ENCODE measurements around the gene TSR1. TPM values are rescaled to one million over a fixed set of nuclear protein-coding genes. Genes with fewer than 3 reads are reported as not detected.

TSR1 gene
- total and polyA plus RNA-seq, 2 donors (not counting 1 experiment from before 2014, with no cell fraction given): 13.7 to 42.4 TPM

DNA sequence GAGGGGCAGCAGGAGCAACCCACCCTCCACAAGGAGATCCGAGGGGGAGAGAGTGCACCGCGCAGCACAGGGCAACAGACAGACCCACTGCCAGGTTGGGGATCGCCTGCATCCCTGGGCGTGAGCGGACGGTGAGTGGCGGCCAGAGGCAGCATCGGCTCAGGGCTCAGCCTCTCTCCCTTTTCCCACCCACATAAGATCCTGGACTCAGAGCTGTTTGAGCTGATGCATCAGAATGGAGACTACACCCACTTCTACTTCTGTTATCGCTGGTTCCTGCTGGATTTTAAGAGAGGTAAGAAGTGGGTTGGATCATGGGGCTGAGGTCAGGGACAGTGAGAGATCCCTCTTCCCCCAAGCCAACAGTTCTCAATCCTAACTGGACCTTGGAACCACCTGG is 41.4 kb upstream of the TSR1 start:
- no peak overlapping the region for H3K4me3 ChIP-seq (replicated peaks in 1 of 4; ENCODE audit: control extremely low read depth in 1 of 4, insufficient read depth in 1 of 4, low read depth in 3 of 4, low read length in 4 of 4)
- peaks cover 19% of the 10 kb centered on the region for H3K36me3 ChIP-seq (ENCODE audit: control insufficient read depth, insufficient read depth, low read length)
- TF ChIP-seq EZH2 (IDR thresholded peaks at IDR 0.05; ENCODE audit: low read length, missing control alignments): no peak
- TF ChIP-seq, protein P1, sequence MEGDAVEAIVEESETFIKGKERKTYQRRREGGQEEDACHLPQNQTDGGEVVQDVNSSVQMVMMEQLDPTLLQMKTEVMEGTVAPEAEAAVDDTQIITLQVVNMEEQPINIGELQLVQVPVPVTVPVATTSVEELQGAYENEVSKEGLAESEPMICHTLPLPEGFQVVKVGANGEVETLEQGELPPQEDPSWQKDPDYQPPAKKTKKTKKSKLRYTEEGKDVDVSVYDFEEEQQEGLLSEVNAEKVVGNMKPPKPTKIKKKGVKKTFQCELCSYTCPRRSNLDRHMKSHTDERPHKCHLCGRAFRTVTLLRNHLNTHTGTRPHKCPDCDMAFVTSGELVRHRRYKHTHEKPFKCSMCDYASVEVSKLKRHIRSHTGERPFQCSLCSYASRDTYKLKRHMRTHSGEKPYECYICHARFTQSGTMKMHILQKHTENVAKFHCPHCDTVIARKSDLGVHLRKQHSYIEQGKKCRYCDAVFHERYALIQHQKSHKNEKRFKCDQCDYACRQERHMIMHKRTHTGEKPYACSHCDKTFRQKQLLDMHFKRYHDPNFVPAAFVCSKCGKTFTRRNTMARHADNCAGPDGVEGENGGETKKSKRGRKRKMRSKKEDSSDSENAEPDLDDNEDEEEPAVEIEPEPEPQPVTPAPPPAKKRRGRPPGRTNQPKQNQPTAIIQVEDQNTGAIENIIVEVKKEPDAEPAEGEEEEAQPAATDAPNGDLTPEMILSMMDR (conservative IDR thresholded peaks at IDR 0.05 in 1 of 2, IDR thresholded peaks at IDR 0.05 in 1 of 2; ENCODE audit: low read depth in 1 of 2, low read length in 2 of 2): no peak

DNA sequence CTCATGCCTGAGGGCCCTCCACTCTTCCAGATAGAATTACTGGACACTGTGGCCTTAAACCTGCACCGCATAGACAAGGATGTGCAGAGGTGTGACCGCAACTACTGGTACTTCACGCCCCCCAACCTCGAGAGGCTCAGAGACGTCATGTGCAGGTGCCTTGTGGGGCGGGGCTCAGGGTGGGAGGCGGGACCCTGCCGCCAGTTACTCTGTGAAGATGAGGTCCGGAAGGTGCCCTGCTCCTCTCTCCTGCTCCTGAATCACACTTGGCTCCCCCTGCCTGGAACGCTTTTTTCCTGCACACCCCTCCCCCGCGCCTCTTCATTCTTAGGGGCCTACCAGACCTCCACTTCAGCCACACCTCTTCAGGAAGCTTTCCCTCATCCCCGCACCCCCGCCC is 39.9 kb upstream of the TSR1 start:
- H2AFZ ChIP-seq (ENCODE audit: low read length): no peak overlapping the region
- H3K79me2 ChIP-seq (ENCODE audit: control insufficient read depth, insufficient read depth, low read length): no peaks in the 10 kb centered on the region
- H3K36me3 ChIP-seq (ENCODE audit: control insufficient read depth, insufficient read depth, low read length): peaks cover 22% of the 10 kb centered on the region
- H3K9me3 ChIP-seq (ENCODE audit: control insufficient read depth, insufficient read depth, low read depth, low read length): no peaks in the 10 kb centered on the region
- H3K9ac ChIP-seq (ENCODE audit: insufficient read depth, low read length): no peak overlapping the region
- H4K20me1 ChIP-seq (ENCODE audit: control insufficient read depth, extremely low read depth, insufficient read depth, low read length): no peaks in the 10 kb centered on the region
- no peaks in the 10 kb centered on the region for H3K4me1 ChIP-seq (ENCODE audit: control insufficient read depth, extremely low read depth, insufficient read depth, low read length)
- H3K27ac ChIP-seq (ENCODE audit: insufficient read depth, low read length): no peak overlapping the region
- H3K4me2 ChIP-seq (ENCODE audit: extremely low read depth, insufficient read depth, low read length): no peak overlapping the region
- no peaks in the 10 kb centered on the region for H3K27me3 ChIP-seq (ENCODE audit: control insufficient read depth, insufficient read depth, low read length)
- no peak overlapping the region for H3K4me3 ChIP-seq (replicated peaks in 1 of 4; ENCODE audit: control extremely low read depth in 1 of 4, insufficient read depth in 1 of 4, low read depth in 3 of 4, low read length in 4 of 4)
- TF ChIP-seq EZH2 (IDR thresholded peaks at IDR 0.05; ENCODE audit: low read length, missing control alignments): no peak
- TF ChIP-seq, protein P1 (conservative IDR thresholded peaks at IDR 0.05 in 1 of 2, IDR thresholded peaks at IDR 0.05 in 1 of 2; ENCODE audit: low read depth in 1 of 2, low read length in 2 of 2): no peak
- DNase-seq (ENCODE audit: low read depth in 2 of 2): no peak

More for the DNA sequence above, 41.4 kb upstream of the TSR1 start:
- no peaks in the 10 kb centered on the region for H3K4me1 ChIP-seq (ENCODE audit: control insufficient read depth, extremely low read depth, insufficient read depth, low read length)
- H3K79me2 ChIP-seq (ENCODE audit: control insufficient read depth, insufficient read depth, low read length): no peaks in the 10 kb centered on the region
- H3K4me2 ChIP-seq (ENCODE audit: extremely low read depth, insufficient read depth, low read length): no peak overlapping the region
- no peak overlapping the region for H3K9ac ChIP-seq (ENCODE audit: insufficient read depth, low read length)
- H4K20me1 ChIP-seq (ENCODE audit: control insufficient read depth, extremely low read depth, insufficient read depth, low read length): no peaks in the 10 kb centered on the region
- no peaks in the 10 kb centered on the region for H3K27me3 ChIP-seq (ENCODE audit: control insufficient read depth, insufficient read depth, low read length)
- H3K9me3 ChIP-seq (ENCODE audit: control insufficient read depth, insufficient read depth, low read depth, low read length): no peaks in the 10 kb centered on the region
- H2AFZ ChIP-seq (ENCODE audit: low read length): no peak overlapping the region
- DNase-seq (ENCODE audit: low read depth in 2 of 2): no peak
- no peak overlapping the region for H3K27ac ChIP-seq (ENCODE audit: insufficient read depth, low read length)

DNA sequence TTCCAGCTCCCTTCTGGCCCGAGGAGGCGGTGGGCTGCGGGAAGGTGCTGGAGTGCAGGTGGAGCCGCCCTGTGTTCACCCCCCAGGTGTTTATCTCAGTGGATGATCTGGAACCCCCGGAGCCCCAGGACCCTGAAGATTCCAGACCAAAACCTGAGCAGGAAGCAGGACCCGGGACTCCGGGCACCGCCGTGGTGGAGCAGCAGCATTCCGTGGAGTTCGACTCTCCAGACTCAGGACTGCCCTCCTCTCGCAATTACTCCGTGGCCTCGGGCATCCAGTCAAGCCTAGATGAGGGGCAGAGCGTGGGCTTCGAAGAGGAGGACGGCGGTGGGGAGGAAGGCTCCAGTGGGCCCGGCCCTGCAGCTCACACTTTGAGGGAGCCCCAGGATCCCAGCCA is 39.1 kb upstream of the TSR1 start:
- Histone ChIP-seq H3K79me2 (ENCODE audit: control insufficient read depth, insufficient read depth, low read length) (no peaks in the 10 kb centered on the region), H3K4me3 (replicated peaks in 1 of 4; ENCODE audit: control extremely low read depth in 1 of 4, insufficient read depth in 1 of 4, low read depth in 3 of 4, low read length in 4 of 4) (no peak overlapping the region), H2AFZ (ENCODE audit: low read length) (no peak overlapping the region), H4K20me1 (ENCODE audit: control insufficient read depth, extremely low read depth, insufficient read depth, low read length) (no peaks in the 10 kb centered on the region), H3K27ac (ENCODE audit: insufficient read depth, low read length) (no peak overlapping the region), H3K36me3 (ENCODE audit: control insufficient read depth, insufficient read depth, low read length) (peaks cover 22% of the 10 kb centered on the region), H3K27me3 (ENCODE audit: control insufficient read depth, insufficient read depth, low read length) (no peaks in the 10 kb centered on the region), H3K9me3 (ENCODE audit: control insufficient read depth, insufficient read depth, low read depth, low read length) (no peaks in the 10 kb centered on the region), H3K4me2 (ENCODE audit: extremely low read depth, insufficient read depth, low read length) (no peak overlapping the region), H3K4me1 (ENCODE audit: control insufficient read depth, extremely low read depth, insufficient read depth, low read length) (no peaks in the 10 kb centered on the region), H3K9ac (ENCODE audit: insufficient read depth, low read length) (no peak overlapping the region)
- TF ChIP-seq, protein P1 (conservative IDR thresholded peaks at IDR 0.05 in 1 of 2, IDR thresholded peaks at IDR 0.05 in 1 of 2; ENCODE audit: low read depth in 1 of 2, low read length in 2 of 2): no peak
- no peak for TF ChIP-seq EZH2 (IDR thresholded peaks at IDR 0.05; ENCODE audit: low read length, missing control alignments)
- no peak for DNase-seq (ENCODE audit: low read depth in 2 of 2)
